B cell (primary cell): ENCODE measurements around the gene SORL1.

Source experiments
- EZH2 ChIP-seq: IDR thresholded peaks from 2 replicates; pipeline ENCODE4 v1.6.1; 2012; ENCODE audit warnings: borderline replicate concordance, low read depth, mild to moderate bottlenecking, moderate library complexity, low read length; ENCODE audit not compliant: insufficient read depth, poor library complexity, severe bottlenecking
- TF ChIP-seq, protein P1 (sequence below): fragments of 200-600 bp; IDR thresholded peaks from one replicate; pipeline ENCODE4 v1.8.0; 2022; ENCODE audit warnings: antibody characterized with exemption, mild to moderate bottlenecking

DNA sequence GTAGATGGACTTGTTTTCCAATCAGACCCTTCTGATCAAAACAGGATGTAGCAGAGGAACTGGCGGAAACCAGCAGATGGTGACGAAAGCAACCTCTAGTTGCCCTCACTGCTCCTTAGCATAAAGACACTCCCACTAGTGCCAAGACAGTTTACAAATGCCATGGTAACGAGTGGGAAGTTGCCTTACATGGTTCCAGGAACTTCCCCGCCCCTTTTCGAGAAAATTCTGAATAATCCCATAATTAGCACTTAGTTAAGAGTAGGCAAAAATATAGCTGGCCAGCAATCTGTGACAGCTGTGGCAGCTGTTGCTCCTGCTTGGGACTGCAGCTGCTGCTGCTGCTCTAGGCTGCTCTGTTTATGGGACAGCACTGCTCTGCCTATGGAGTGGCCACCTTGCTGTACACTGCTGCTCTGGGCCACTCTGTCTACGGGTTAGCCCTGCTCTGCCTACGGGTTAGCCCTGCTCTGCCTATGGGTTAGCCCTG, 33.4 kb upstream of the SORL1 start:
- TF ChIP-seq, protein P1, sequence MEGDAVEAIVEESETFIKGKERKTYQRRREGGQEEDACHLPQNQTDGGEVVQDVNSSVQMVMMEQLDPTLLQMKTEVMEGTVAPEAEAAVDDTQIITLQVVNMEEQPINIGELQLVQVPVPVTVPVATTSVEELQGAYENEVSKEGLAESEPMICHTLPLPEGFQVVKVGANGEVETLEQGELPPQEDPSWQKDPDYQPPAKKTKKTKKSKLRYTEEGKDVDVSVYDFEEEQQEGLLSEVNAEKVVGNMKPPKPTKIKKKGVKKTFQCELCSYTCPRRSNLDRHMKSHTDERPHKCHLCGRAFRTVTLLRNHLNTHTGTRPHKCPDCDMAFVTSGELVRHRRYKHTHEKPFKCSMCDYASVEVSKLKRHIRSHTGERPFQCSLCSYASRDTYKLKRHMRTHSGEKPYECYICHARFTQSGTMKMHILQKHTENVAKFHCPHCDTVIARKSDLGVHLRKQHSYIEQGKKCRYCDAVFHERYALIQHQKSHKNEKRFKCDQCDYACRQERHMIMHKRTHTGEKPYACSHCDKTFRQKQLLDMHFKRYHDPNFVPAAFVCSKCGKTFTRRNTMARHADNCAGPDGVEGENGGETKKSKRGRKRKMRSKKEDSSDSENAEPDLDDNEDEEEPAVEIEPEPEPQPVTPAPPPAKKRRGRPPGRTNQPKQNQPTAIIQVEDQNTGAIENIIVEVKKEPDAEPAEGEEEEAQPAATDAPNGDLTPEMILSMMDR: no peak
- no peak for TF ChIP-seq EZH2
